Measurements from ENCODE around the gene ARFGAP1.

DNA sequence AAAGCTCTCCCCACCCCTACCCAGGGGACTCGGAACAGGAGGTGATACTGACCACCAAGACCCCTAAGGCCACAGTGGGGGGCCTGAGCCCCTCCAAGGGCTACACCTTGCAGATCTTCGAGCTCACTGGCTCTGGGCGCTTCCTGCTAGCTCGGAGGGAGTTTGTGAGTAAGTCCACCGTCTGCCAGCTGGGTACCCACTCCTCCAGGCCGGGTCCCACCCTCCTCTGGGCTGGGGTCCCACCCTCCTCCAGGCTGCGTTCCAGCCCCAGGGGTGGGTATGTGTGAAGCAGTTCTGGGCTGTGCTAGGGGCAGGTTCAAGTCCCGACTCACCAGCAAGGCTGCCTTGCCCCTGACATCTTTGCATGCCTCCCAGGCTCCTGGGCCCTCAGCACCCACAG lies 32.8 kb downstream of the ARFGAP1 start:
- TF ChIP-seq, protein P1, sequence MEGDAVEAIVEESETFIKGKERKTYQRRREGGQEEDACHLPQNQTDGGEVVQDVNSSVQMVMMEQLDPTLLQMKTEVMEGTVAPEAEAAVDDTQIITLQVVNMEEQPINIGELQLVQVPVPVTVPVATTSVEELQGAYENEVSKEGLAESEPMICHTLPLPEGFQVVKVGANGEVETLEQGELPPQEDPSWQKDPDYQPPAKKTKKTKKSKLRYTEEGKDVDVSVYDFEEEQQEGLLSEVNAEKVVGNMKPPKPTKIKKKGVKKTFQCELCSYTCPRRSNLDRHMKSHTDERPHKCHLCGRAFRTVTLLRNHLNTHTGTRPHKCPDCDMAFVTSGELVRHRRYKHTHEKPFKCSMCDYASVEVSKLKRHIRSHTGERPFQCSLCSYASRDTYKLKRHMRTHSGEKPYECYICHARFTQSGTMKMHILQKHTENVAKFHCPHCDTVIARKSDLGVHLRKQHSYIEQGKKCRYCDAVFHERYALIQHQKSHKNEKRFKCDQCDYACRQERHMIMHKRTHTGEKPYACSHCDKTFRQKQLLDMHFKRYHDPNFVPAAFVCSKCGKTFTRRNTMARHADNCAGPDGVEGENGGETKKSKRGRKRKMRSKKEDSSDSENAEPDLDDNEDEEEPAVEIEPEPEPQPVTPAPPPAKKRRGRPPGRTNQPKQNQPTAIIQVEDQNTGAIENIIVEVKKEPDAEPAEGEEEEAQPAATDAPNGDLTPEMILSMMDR (IDR thresholded peaks at IDR 0.05 in 2 of 3, conservative IDR thresholded peaks at IDR 0.05 in 1 of 3; ENCODE audit: control insufficient read depth in 2 of 3, extremely low read depth in 1 of 3, insufficient read depth in 1 of 3, low read depth in 3 of 3, low read length in 3 of 3) = no peak
- TF ChIP-seq, protein P2, sequence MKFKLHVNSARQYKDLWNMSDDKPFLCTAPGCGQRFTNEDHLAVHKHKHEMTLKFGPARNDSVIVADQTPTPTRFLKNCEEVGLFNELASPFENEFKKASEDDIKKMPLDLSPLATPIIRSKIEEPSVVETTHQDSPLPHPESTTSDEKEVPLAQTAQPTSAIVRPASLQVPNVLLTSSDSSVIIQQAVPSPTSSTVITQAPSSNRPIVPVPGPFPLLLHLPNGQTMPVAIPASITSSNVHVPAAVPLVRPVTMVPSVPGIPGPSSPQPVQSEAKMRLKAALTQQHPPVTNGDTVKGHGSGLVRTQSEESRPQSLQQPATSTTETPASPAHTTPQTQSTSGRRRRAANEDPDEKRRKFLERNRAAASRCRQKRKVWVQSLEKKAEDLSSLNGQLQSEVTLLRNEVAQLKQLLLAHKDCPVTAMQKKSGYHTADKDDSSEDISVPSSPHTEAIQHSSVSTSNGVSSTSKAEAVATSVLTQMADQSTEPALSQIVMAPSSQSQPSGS (IDR thresholded peaks at IDR 0.05; ENCODE audit: low read length) = no peak
- TF ChIP-seq FOXK2 (IDR thresholded peaks at IDR 0.05) (no peak), EED (IDR thresholded peaks at IDR 0.05; ENCODE audit: low read depth) (no peak), POLR2AphosphoS5 (IDR thresholded peaks at IDR 0.05; ENCODE audit: low read length) (no peak), MYB (IDR thresholded peaks at IDR 0.05; ENCODE audit: borderline replicate concordance, low read depth, low read length) (no peak), EP300 (IDR thresholded peaks at IDR 0.05; ENCODE audit: borderline replicate concordance in 1 of 2, control insufficient read depth in 1 of 2, low read depth in 2 of 2, low read length in 2 of 2) (no peak), RAD21 (IDR thresholded peaks at IDR 0.05; ENCODE audit: insufficient read depth, low read depth, low read length) (no peak), CEBPB (IDR thresholded peaks at IDR 0.05; ENCODE audit: borderline replicate concordance in 1 of 2, low read depth in 2 of 2, low read length in 2 of 2) (no peak)
- TF ChIP-seq, protein P3, sequence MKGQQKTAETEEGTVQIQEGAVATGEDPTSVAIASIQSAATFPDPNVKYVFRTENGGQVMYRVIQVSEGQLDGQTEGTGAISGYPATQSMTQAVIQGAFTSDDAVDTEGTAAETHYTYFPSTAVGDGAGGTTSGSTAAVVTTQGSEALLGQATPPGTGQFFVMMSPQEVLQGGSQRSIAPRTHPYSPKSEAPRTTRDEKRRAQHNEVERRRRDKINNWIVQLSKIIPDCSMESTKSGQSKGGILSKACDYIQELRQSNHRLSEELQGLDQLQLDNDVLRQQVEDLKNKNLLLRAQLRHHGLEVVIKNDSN (IDR thresholded peaks at IDR 0.05; ENCODE audit: borderline replicate concordance, extremely low read length, insufficient read depth, low read depth, low read length) = no peak
- TF ChIP-seq, protein P4, sequence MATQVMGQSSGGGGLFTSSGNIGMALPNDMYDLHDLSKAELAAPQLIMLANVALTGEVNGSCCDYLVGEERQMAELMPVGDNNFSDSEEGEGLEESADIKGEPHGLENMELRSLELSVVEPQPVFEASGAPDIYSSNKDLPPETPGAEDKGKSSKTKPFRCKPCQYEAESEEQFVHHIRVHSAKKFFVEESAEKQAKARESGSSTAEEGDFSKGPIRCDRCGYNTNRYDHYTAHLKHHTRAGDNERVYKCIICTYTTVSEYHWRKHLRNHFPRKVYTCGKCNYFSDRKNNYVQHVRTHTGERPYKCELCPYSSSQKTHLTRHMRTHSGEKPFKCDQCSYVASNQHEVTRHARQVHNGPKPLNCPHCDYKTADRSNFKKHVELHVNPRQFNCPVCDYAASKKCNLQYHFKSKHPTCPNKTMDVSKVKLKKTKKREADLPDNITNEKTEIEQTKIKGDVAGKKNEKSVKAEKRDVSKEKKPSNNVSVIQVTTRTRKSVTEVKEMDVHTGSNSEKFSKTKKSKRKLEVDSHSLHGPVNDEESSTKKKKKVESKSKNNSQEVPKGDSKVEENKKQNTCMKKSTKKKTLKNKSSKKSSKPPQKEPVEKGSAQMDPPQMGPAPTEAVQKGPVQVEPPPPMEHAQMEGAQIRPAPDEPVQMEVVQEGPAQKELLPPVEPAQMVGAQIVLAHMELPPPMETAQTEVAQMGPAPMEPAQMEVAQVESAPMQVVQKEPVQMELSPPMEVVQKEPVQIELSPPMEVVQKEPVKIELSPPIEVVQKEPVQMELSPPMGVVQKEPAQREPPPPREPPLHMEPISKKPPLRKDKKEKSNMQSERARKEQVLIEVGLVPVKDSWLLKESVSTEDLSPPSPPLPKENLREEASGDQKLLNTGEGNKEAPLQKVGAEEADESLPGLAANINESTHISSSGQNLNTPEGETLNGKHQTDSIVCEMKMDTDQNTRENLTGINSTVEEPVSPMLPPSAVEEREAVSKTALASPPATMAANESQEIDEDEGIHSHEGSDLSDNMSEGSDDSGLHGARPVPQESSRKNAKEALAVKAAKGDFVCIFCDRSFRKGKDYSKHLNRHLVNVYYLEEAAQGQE (IDR thresholded peaks at IDR 0.05; ENCODE audit: low read depth, low read length) = no peak

Measured in GM12878 (cell line).